Ishikawa (cell line): ENCODE data around the gene AKAP9.

ENCODE experiments used
- EGR1 ChIP-seq: IDR thresholded peaks from 2 replicates; pipeline ENCODE4 v1.6.1; 2012
- EP300 ChIP-seq: IDR thresholded peaks from 2 replicates; pipeline ENCODE4 v1.6.1; 2012; ENCODE audit warnings: borderline replicate concordance
- MAX ChIP-seq: IDR thresholded peaks from 2 replicates; pipeline ENCODE4 v1.6.1; 2012
- NFIC ChIP-seq: IDR thresholded peaks from 2 replicates; pipeline ENCODE4 v1.6.1; 2012
- RAD21 ChIP-seq: IDR thresholded peaks from 2 replicates; pipeline ENCODE4 v1.6.1; 2012; ENCODE audit warnings: low read depth
- REST ChIP-seq: IDR thresholded peaks from 2 replicates; pipeline ENCODE4 v1.6.1; 2012; ENCODE audit warnings: low read depth, mild to moderate bottlenecking
- TAF1 ChIP-seq: IDR thresholded peaks from 2 replicates; pipeline ENCODE4 v1.6.1; 2012; ENCODE audit warnings: low read depth, mild to moderate bottlenecking
- USF1 ChIP-seq: IDR thresholded peaks from 2 replicates; pipeline ENCODE4 v1.6.1; 2012
- YY1 ChIP-seq: IDR thresholded peaks from 2 replicates; pipeline ENCODE4 v1.6.1; 2012; ENCODE audit warnings: low read depth

- no peak for TF ChIP-seq NFIC
- TF ChIP-seq REST, result no peak
- TF ChIP-seq TAF1, result no peak
- TF ChIP-seq EP300, result no peak
- no peak for TF ChIP-seq RAD21
- no peak for TF ChIP-seq USF1
- TF ChIP-seq EGR1, result no peak
- TF ChIP-seq YY1, result no peak
- no peak for TF ChIP-seq MAX
Observed at GRCh38 chr7:92039900-92040299, 99.2 kb downstream of the AKAP9 start.
